B cell (primary cell): ENCODE data around the gene CD80. TPM values are rescaled to one million over a fixed set of nuclear protein-coding genes. Genes with fewer than 3 reads are reported as not detected.

Source experiments
- ATAC-seq: fragments of 200-7000 bp; cut with Tn5 transposase; one replicate; pipeline ENCODE4 v1.10.0; 2021; ENCODE audit warnings: low read depth, mild to moderate bottlenecking, moderate number of reproducible peaks, moderate library complexity
- CTCF ChIA-PET: fragments of 350-600 bp; sonication (Branson Sonifier 250); formaldehyde crosslinking; loops from one replicate; lab custom pipeline; 2021; ENCODE audit warnings: antibody characterized with exemption, inconsistent platforms; lab: Charles Lee
- POLR2A ChIA-PET: fragments of 350-600 bp; sonication (Branson Sonifier 250); formaldehyde crosslinking; loops from one replicate; lab custom pipeline; 2021; ENCODE audit warnings: antibody characterized with exemption; lab: Charles Lee
- DNase-seq: peaks from one replicate; pipeline ENCODE4 v3.0.0; 2013
- H2AFZ ChIP-seq: 2 replicates; pipeline ENCODE4 v1.6.1; 2012; ENCODE audit warnings: mild to moderate bottlenecking, low read depth, low read length; ENCODE audit not compliant: insufficient read depth, poor library complexity, severe bottlenecking
- H3K27ac ChIP-seq, 2 donors: 1 replicate in 1 of 2; 2 replicates in 1 of 2; pipeline ENCODE4 v1.5.1; 2012 to 2013; ENCODE audit warnings: low read length in 2 of 2, mild to moderate bottlenecking in 2 of 2, moderate library complexity in 1 of 2
- H3K27me3 ChIP-seq, 4 experiments: fragments of 200-600 bp in 1 of 4; sonication (generic) in 1 of 4; replicated peaks in 1 of 4; 1 replicate in 2 of 4; 2 replicates in 2 of 4; pipeline versions ENCODE4 v1.6.1 to v1.7.0; 2013 to 2016; ENCODE audit warnings: low read length in 3 of 4, mild to moderate bottlenecking in 2 of 4, mixed read lengths in 1 of 4, moderate library complexity in 1 of 4; ENCODE audit not compliant: insufficient read depth in 4 of 4, control insufficient read depth in 3 of 4; ENCODE audit errors: control extremely low read depth in 1 of 4
- H3K36me3 ChIP-seq, 2 experiments: replicated peaks in 1 of 2; 1 replicate in 1 of 2; 2 replicates in 1 of 2; pipeline versions ENCODE4 v1.6.1 to v1.7.1; 2013; ENCODE audit warnings: low read length in 1 of 2; ENCODE audit not compliant: insufficient read depth in 2 of 2, control insufficient read depth in 1 of 2; ENCODE audit errors: control extremely low read depth in 1 of 2, extremely low read depth in 1 of 2
- H3K4me1 ChIP-seq, 2 donors: fragments of 200-600 bp in 1 of 2; sonication (generic) in 1 of 2; 1 replicate in 1 of 2; 2 replicates in 1 of 2; pipeline versions ENCODE4 v1.5.1 to v1.6.1; 2013 to 2017; ENCODE audit warnings: low read length in 2 of 2; ENCODE audit not compliant: control insufficient read depth in 2 of 2, insufficient read depth in 2 of 2
- H3K4me2 ChIP-seq: replicated peaks from 2 replicates; pipeline ENCODE3; 2012; ENCODE audit warnings: mild to moderate bottlenecking, low read depth, low read length; ENCODE audit not compliant: poor library complexity, severe bottlenecking
- H3K4me3 ChIP-seq, 5 experiments: fragments of 200-600 bp in 1 of 5; sonication (generic) in 1 of 5; 1 replicate in 3 of 5; 2 replicates in 2 of 5; pipeline versions ENCODE4 v1.5.1 to v1.7.0; 2011 to 2016; ENCODE audit warnings: low read length in 4 of 5, mild to moderate bottlenecking in 4 of 5, low read depth in 2 of 5, control low read depth in 1 of 5, moderate library complexity in 1 of 5; ENCODE audit not compliant: insufficient read depth in 1 of 5; ENCODE audit errors: control extremely low read depth in 1 of 5, extremely low read depth in 1 of 5
- H3K79me2 ChIP-seq: fragments of 200-600 bp; sonication (generic); one replicate; pipeline ENCODE4 v1.6.0; 2016; ENCODE audit warnings: low read length; ENCODE audit not compliant: control insufficient read depth, insufficient read depth
- H3K9ac ChIP-seq: fragments of 200-600 bp; sonication (generic); 2 replicates; pipeline ENCODE4 v1.6.1; 2017; ENCODE audit warnings: mild to moderate bottlenecking, low read length, moderate library complexity
- H3K9me3 ChIP-seq, 3 donors: one replicate each; pipeline versions ENCODE4 v1.6.1 to v1.7.1; 2013; ENCODE audit warnings: low read length in 2 of 3; ENCODE audit not compliant: control insufficient read depth in 2 of 3, insufficient read depth in 1 of 3; ENCODE audit errors: control extremely low read depth in 1 of 3
- H4K20me1 ChIP-seq: 2 replicates; pipeline ENCODE4 v1.6.0; 2012; ENCODE audit warnings: mild to moderate bottlenecking, low read length; ENCODE audit not compliant: insufficient read depth, control insufficient read depth, poor library complexity, severe bottlenecking
- H3K27ac Mint-ChIP-seq: one replicate; pipeline ENCODE4 v1.8.0; 2021; ENCODE audit warnings: mixed read lengths
- H3K27me3 Mint-ChIP-seq: one replicate; pipeline ENCODE4 v1.8.0; 2021; ENCODE audit warnings: mixed read lengths
- H3K4me1 Mint-ChIP-seq: one replicate; pipeline ENCODE4 v1.8.0; 2021; ENCODE audit warnings: mixed read lengths
- H3K4me3 Mint-ChIP-seq: one replicate; pipeline ENCODE4 v1.8.0; 2021; ENCODE audit warnings: mixed read lengths
- H3K9me3 Mint-ChIP-seq: one replicate; pipeline ENCODE4 v1.8.0; 2022; ENCODE audit warnings: mixed read lengths; ENCODE audit not compliant: insufficient read depth
- CTCF ChIP-seq: fragments of 200-600 bp; IDR thresholded peaks from one replicate; pipeline ENCODE4 v1.8.0; 2022; ENCODE audit warnings: antibody characterized with exemption, mild to moderate bottlenecking
- EZH2 ChIP-seq: IDR thresholded peaks from 2 replicates; pipeline ENCODE4 v1.6.1; 2012; ENCODE audit warnings: borderline replicate concordance, low read depth, mild to moderate bottlenecking, moderate library complexity, low read length; ENCODE audit not compliant: insufficient read depth, poor library complexity, severe bottlenecking
- WGBS: methylation state at CpG from one replicate; pipeline ENCODE4 v1.1.5; 2013; ENCODE audit warnings: missing lambda C conversion rate; ENCODE audit not compliant: insufficient coverage; 5-methylcytosine and 5-hydroxymethylcytosine counted together
- intact Hi-C: fragments of 100-400 bp; cut with micrococcal nuclease; formaldehyde crosslinking; loops from one replicate; pipeline ENCODE4 v1.10.0; 2022
- polyA plus RNA-seq: library from polyadenylated mRNA; depleted of rRNA; stranded (reverse); fragments of >200 nt; gene quantifications from 2 replicates; pipeline ENCODE4 v1.2.3, GENCODE V29; 2012
- total RNA-seq, 2 donors: library from RNA; stranded (reverse); fragments of 120-200 nt in 1 of 2; gene quantifications; 1 replicate in 1 of 2; 2 replicates in 1 of 2; pipeline versions ENCODE4 v1.2.3 to v1.2.4, GENCODE V29; 2013 to 2022

The CD80 gene
- total and polyA plus RNA-seq, 2 donors (not counting 1 experiment from before 2014, with no cell fraction given) = 15.0 to 26.5 TPM

- intact Hi-C loops = no loop called here
Observed at GRCh38 chr3:119492128-119492527, 67.3 kb downstream of the CD80 start.

GRCh38 chr3:119490153-119490552 lies 69.3 kb downstream of the CD80 start:
- POLR2A ChIA-PET = no interaction called here
- no peak for DNase-seq
- H2AFZ ChIP-seq = no peak overlapping the region
- no peaks in the 10 kb centered on the region for H3K9me3 ChIP-seq
- TF ChIP-seq EZH2 = no peak
- TF ChIP-seq CTCF = no peak
- Mint-ChIP-seq H3K27me3 (no peaks in the 10 kb centered on the region), H3K27ac (no peak overlapping the region), H3K4me1 (no peaks in the 10 kb centered on the region), H3K4me3 (no peak overlapping the region), H3K9me3 (no peaks in the 10 kb centered on the region)
- no peak overlapping the region for H3K4me3 ChIP-seq
- CTCF ChIA-PET = interaction anchor here (0.9 kb wide), 1 partner anchor 14 kb away, joined by 3 read pairs; no protein-coding TSS in a partner anchor
- no peak overlapping the region for H3K4me2 ChIP-seq
- no peaks in the 10 kb centered on the region for H3K4me1 ChIP-seq
- no peak overlapping the region for H3K9ac ChIP-seq
- H3K27me3 ChIP-seq = no peaks in the 10 kb centered on the region
- no peak for ATAC-seq
- H3K27ac ChIP-seq = no peak overlapping the region
- H3K36me3 ChIP-seq = peaks cover 23 to 31% of the 10 kb centered on the region in 2 experiments
- H4K20me1 ChIP-seq = no peaks in the 10 kb centered on the region
- no peaks in the 10 kb centered on the region for H3K79me2 ChIP-seq
- intact Hi-C loops = no loop called here
- WGBS = 100% methylated on average over 1 of the region's 2 CpGs

More at GRCh38 chr3:119492128-119492527, 67.3 kb downstream of the CD80 start:
- Mint-ChIP-seq H3K4me3 (no peak overlapping the region), H3K9me3 (no peaks in the 10 kb centered on the region), H3K27ac (no peak overlapping the region), H3K27me3 (no peaks in the 10 kb centered on the region), H3K4me1 (no peaks in the 10 kb centered on the region)
- Histone ChIP-seq H3K4me3 (no peak overlapping the region), H3K4me1 (no peaks in the 10 kb centered on the region), H3K9me3 (no peaks in the 10 kb centered on the region), H3K9ac (no peak overlapping the region), H3K27me3 (no peaks in the 10 kb centered on the region), H3K79me2 (no peaks in the 10 kb centered on the region), H3K4me2 (no peak overlapping the region), H3K27ac (no peak overlapping the region), H3K36me3 (peaks cover 11 to 12% of the 10 kb centered on the region in 2 experiments), H4K20me1 (no peaks in the 10 kb centered on the region), H2AFZ (no peak overlapping the region)
- DNase-seq (no peak), ATAC-seq (no peak)
- ChIA-PET CTCF (no interaction called here), POLR2A (no interaction called here)
- TF ChIP-seq EZH2 = no peak
- no peak for TF ChIP-seq CTCF
- no CpG with 5 or more reads among the region's 2 CpGs for WGBS
